Pancreas (tissue), 10 donors: ENCODE data around the gene FASN. TPM values are rescaled to one million over a fixed set of nuclear protein-coding genes. Genes with fewer than 3 reads are reported as not detected.
"Not testable (repeated sequence)": the region's sequence is repeated elsewhere in the genome, so short reads cannot be mapped to it uniquely, and the experiment has no call there.

Experiments used
- ATAC-seq, 4 donors: fragments of 200-7000 bp; cut with Tn5 transposase; one replicate each; pipeline versions ENCODE4 v1.8.0 to v1.9.1; 2020; ENCODE audit warnings: mild to moderate bottlenecking in 4 of 4, moderate library complexity in 4 of 4
- DNase-seq, 6 donors: peaks; one replicate each; pipeline ENCODE4 v3.0.0-alpha.2; 2020
- FAIRE-seq: peaks from 2 replicates; lab custom pipeline; 2012; peaks lifted over from hg19 to GRCh38; lab: Jason Lieb, UNC
- H3K27ac ChIP-seq, 4 donors: fragments of 200-600 bp; sonication (generic); 1 replicate in 3 of 4; 2 replicates in 1 of 4; pipeline versions ENCODE4 v1.5.0 to v1.8.0; 2020
- H3K27me3 ChIP-seq, 4 donors: fragments of 200-600 bp; one replicate each; pipeline ENCODE4 v1.8.0; 2021
- H3K36me3 ChIP-seq, 3 donors: fragments of 200-600 bp; sonication (generic) in 1 of 3; one replicate each; pipeline versions ENCODE4 v1.5.0 to v1.8.0; 2020 to 2021
- H3K4me1 ChIP-seq, 3 donors: fragments of 200-600 bp; one replicate each; pipeline ENCODE4 v1.8.0; 2021
- H3K4me3 ChIP-seq, 4 donors: fragments of 200-600 bp; sonication (generic) in 2 of 4; one replicate each; pipeline versions ENCODE4 v1.5.0 to v1.8.0; 2020 to 2021
- H3K9me3 ChIP-seq, 4 donors: fragments of 200-600 bp; one replicate each; pipeline ENCODE4 v1.8.0; 2021
- WGBS, 2 donors: extraction: QIAGEN DNeasy Blood & Tissue Kit; methylation state at CpG; one replicate each; pipeline ENCODE4 v1.1.7; 2013; 5-methylcytosine and 5-hydroxymethylcytosine counted together
- intact Hi-C, 3 donors: fragments of 100-400 bp; cut with DNase I; formaldehyde crosslinking; loops; one replicate each; pipeline versions ENCODE4 v1.11.1 to v1.14.2; 2022
- polyA plus RNA-seq, 2 donors: library from polyadenylated mRNA; stranded (reverse); fragments of 200-250 nt; gene quantifications; one replicate each; pipeline ENCODE4 v1.2.3, GENCODE V29; 2013
- total RNA-seq, 6 donors: library from RNA; stranded (reverse); fragmentation: NEBNext Ultra II Directional in 4 of 6; extraction: Animal tissue kit (Norgen Biotek cat#: 25700) in 4 of 6; gene quantifications; one replicate each; pipeline versions ENCODE4 v1.2.1 to v1.2.4, GENCODE V29; 2021 to 2023
- TF ChIP-seq, protein P1 (sequence below), 4 donors: fragments of 200-600 bp; sonication (generic) in 3 of 4; IDR thresholded peaks; one replicate each; pipeline versions ENCODE4 v1.5.0 to v1.8.0; 2021; ENCODE audit warnings: antibody characterized with exemption in 4 of 4
- donor health status: healthy with polysubstance abuse.
- donor health status: DM: no; HTN: no; CAD: no; lungs with moderate emphysema.
- donor health status: DM: no; HTN: no; CAD: no.
- donor health status: control.
- donor health status: control.
- donor health status: Bipolar disorder and iron deficiency.
- donor health status: DM: yes; HTN: yes; CAD: no.
- donor health status: DM: no; HTN: no; CAD: no.
- donor health status: DM: no; HTN: no; CAD: no.
- donor health status: DM: yes; HTN: yes; CAD: no.

The FASN gene
- total RNA-seq (10 to 100 TPM; 12.4 to 69.4 (median 31.5) TPM), polyA plus RNA-seq (10 to 100 TPM; 31.8 to 50.2 TPM)

DNA sequence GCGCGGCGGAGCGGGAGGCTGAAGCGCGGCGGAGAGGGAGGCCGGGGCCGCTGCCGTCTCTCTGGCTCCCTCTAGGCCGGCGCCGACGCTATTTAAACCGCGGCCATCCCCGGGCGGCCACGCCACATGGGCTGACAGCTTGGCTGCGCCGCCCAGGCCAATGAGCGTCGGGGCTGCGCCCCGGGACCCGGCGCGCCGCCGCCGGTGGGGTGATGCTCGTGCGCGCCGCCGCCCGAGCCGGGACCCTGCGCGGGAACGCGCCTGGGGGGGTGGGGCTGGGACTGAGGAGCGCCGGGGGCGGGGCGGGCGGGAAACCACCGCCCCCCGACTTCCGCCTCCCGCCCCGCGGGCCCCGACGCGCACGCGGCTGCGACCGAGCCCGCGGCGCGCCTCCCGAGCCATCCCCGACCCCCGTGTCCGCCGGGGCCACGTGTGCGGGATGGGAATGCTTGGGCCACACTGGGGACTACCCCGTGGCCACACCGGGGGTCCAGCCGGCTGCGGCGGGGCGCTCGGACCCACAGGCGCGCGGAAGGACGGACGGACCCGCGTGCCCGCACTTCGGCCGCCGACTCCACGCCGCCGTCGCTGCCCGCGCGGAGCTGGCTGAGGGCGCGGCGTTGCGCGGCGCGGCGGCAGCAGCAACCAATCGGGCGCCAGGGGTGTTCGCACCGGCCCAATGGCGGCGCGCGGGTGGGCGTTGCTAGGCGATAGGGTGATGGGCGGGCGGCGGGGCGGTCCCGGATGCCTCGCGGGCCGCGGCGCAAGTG is at the start of gene FASN:
Gene FASN (minus strand): TSS at position 68 of the 770 bp plus-strand sequence. CDS start 1,791 bp downstream, outside the sequence.
- whole genome bisulfite sequencing, 2 donors, result 0 to 1% methylated on average over 58 to 120 of the region's 124 CpGs
- Histone ChIP-seq H3K36me3 (peaks cover 1 to 6% (median 2%) of the 10 kb centered on the region in 3 donors), H3K27ac (peak within 1 kb of the TSS; percentile 86 to 94 (median 90)), H3K9me3 (no peaks in the 10 kb centered on the region), H3K4me1 (peaks cover 9 to 23% (median 10%) of the 10 kb centered on the region in 3 donors), H3K4me3 (peak within 1 kb of the TSS; percentile 81 to 84 (median 82)), H3K27me3 (no peaks in the 10 kb centered on the region)
- TF ChIP-seq, protein P1, sequence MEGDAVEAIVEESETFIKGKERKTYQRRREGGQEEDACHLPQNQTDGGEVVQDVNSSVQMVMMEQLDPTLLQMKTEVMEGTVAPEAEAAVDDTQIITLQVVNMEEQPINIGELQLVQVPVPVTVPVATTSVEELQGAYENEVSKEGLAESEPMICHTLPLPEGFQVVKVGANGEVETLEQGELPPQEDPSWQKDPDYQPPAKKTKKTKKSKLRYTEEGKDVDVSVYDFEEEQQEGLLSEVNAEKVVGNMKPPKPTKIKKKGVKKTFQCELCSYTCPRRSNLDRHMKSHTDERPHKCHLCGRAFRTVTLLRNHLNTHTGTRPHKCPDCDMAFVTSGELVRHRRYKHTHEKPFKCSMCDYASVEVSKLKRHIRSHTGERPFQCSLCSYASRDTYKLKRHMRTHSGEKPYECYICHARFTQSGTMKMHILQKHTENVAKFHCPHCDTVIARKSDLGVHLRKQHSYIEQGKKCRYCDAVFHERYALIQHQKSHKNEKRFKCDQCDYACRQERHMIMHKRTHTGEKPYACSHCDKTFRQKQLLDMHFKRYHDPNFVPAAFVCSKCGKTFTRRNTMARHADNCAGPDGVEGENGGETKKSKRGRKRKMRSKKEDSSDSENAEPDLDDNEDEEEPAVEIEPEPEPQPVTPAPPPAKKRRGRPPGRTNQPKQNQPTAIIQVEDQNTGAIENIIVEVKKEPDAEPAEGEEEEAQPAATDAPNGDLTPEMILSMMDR (IDR thresholded peaks at IDR 0.05), result peak in 2 of 4 donors; percentile 13 to 16
- DNase-seq (peak; percentile 92 to 97 (median 95)), FAIRE-seq (no peak), ATAC-seq (peak; percentile 83 to 86 (median 84))
- intact Hi-C loops, result no loop called here

DNA sequence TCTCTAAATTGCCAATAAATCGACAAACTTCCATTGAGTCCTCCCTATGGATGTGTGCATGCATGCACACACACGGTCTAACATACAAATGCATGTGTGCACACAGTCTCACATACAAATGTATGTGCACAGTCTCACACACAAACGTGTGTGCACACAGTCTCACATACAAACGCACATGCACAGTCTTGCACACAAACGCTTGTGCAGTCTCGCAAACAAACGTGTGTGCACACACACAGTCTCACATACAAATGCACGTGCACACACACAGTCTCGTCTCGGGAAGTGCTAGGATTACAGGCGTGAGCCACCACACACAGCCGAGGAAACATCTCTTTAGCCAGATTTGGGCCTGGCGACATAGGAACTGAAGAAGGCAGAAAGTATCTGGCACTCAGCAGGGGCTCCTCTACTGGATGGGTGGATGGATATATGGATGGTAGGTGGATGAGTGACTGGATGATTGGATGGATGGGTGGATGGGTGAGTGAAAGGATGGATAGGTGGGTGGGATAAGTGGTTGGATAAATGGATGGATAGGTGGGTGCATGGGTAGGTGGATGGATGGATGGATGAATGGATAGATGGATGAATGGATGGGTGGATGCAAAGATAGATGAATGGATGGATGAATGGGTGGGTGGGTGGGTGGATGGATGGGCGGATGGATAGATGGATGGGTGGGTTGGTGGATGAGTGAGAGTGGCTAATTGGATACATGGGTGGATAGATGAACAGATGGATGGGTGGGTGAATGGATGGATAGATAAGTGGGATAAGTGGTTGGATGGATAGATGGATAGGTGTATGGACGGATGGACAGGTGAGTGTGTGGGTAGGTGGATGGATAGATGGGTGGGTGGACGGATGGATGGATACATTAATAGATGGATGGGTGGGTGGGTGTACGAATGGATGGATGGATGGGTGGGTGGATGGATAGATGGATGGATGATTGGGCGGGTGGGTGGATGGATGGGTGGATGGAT is 48.9 kb upstream of the FASN start:
- H3K36me3 ChIP-seq, result no peaks in the 10 kb centered on the region
- H3K4me3 ChIP-seq, result no peak overlapping the region
- intact Hi-C loops, result no loop called here
- TF ChIP-seq, protein P1 (IDR thresholded peaks at IDR 0.05), result no peak
- H3K9me3 ChIP-seq, result no peaks in the 10 kb centered on the region
- no peak for DNase-seq
- H3K27ac ChIP-seq, result no peak overlapping the region
- no peak for FAIRE-seq
- no peaks in the 10 kb centered on the region for H3K27me3 ChIP-seq
- no peak for ATAC-seq
- 78 to 88% methylated on average over 18 of the region's 18 CpGs for WGBS, 2 donors
- no peaks in the 10 kb centered on the region for H3K4me1 ChIP-seq

DNA sequence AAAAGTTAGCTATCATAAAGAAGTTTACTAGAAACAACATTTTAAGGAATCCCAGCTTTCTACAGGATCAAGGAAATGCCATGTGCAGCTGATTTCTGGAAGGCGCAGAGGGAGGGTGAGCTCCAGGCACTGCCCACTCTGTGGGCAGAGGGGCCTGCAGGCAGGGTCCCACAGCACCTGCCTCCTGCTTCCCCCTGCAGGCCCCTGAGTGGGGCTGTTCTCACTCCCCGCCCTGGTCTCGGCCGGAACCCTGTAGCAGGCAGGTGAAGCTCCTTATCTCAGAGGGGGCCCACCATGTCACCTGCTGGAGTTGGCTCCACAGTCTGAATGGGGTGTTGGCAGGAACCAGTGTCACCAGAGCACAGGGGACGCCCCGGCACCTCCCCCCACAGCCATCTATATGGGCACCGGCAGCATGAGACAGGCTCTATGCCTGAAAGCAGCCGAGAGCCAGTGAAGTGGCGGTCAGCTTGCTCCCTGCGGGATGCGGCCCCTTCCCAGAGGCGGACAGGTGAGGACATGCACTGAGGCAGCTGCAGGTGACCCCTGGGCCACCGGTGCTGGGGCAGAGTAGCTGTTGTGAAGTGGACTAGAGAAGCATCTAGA is 47.6 kb upstream of the FASN start:
- no peak for ATAC-seq
- intact Hi-C loops, result no loop called here

DNA sequence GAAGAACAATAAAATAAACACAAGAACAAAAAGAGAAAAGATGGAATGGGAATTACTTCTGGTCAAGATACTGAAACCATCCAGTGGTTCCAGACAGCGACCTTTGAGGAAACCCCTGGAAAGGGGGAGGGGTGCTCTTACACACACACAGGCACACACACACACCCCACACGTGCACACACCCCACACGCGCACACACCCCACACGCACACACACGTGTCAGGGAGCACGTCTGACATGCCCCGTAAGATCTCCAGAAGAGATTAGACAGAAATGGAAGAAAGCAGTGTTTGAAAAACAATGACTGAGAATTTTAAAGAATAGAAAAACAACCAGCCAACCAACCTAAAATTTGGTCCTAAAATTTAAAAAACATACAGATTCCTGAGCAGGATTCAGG is 45.3 kb upstream of the FASN start:
- 86 to 89% methylated on average over 8 of the region's 8 CpGs for WGBS, 2 donors
- TF ChIP-seq, protein P1 (IDR thresholded peaks at IDR 0.05), result no peak
- intact Hi-C loops, result no loop called here

More for the DNA sequence above, 47.6 kb upstream of the FASN start:
- no peaks in the 10 kb centered on the region for H3K27me3 ChIP-seq
- H3K27ac ChIP-seq, result no peak overlapping the region
- TF ChIP-seq, protein P1 (IDR thresholded peaks at IDR 0.05), result no peak
- DNase-seq (no peak), FAIRE-seq (no peak)
- H3K4me1 ChIP-seq, result no peaks in the 10 kb centered on the region
- H3K9me3 ChIP-seq, result no peaks in the 10 kb centered on the region
- no peaks in the 10 kb centered on the region for H3K36me3 ChIP-seq
- WGBS, 2 donors, result 89% methylated on average over 13 of the region's 13 CpGs
- H3K4me3 ChIP-seq, result no peak overlapping the region

DNA sequence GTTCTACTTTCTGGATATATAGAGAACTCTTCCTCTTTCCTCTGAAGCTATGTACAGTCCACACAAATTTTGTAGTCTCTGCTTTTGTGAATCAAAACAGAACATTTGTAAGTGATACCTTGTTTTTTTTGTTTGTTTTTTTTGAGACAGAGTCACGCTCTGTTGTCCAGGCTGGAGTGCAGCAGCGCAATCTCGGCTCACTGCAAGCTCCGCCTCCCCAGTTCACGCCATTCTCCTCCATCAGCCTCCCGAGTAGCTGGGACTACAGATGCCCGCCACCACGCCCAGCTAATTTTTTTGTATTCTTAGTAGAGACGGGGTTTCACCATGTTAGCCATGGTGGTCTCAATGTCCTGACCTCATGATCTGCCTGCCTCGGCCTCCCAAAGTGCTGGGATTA is 41.9 kb upstream of the FASN start:
- H3K9me3 ChIP-seq, H3K27ac ChIP-seq, intact Hi-C loops, ATAC-seq, H3K36me3 ChIP-seq, H3K4me3 ChIP-seq, H3K4me1 ChIP-seq, FAIRE-seq, H3K27me3 ChIP-seq, DNase-seq: not testable (repeated sequence)
- WGBS, 2 donors, result 89 to 90% methylated on average over 10 of the region's 10 CpGs

More for the DNA sequence above, 45.3 kb upstream of the FASN start:
- H3K4me3 ChIP-seq, result no peak overlapping the region
- H3K27me3 ChIP-seq, result no peaks in the 10 kb centered on the region
- ATAC-seq (no peak), DNase-seq (no peak), FAIRE-seq (no peak)
- no peaks in the 10 kb centered on the region for H3K4me1 ChIP-seq
- no peaks in the 10 kb centered on the region for H3K36me3 ChIP-seq
- H3K27ac ChIP-seq, result no peak overlapping the region
- no peaks in the 10 kb centered on the region for H3K9me3 ChIP-seq
